H1 (cell line): ENCODE measurements around the gene ISM1. TPM values are rescaled to one million over a fixed set of nuclear protein-coding genes. Genes with fewer than 3 reads are reported as not detected.
A peak's percentile ranks its signal among the peaks of the same experiment; 100 is the strongest.

ENCODE experiments used
- ATF2 ChIP-seq: IDR thresholded peaks from 2 replicates; pipeline ENCODE4 v1.6.1; 2012; ENCODE audit warnings: low read length, inconsistent platforms
- ATF3 ChIP-seq: IDR thresholded peaks from 2 replicates; pipeline ENCODE4 v1.6.1; 2011; ENCODE audit warnings: low read depth, mild to moderate bottlenecking, low read length; ENCODE audit not compliant: insufficient read depth
- BCL11A ChIP-seq, 2 experiments: IDR thresholded peaks; one replicate each; pipeline ENCODE4 v1.6.1; 2011; ENCODE audit warnings: low read depth in 2 of 2, low read length in 2 of 2, mild to moderate bottlenecking in 2 of 2
- CHD1 ChIP-seq: IDR thresholded peaks from 2 replicates; pipeline ENCODE4 v1.6.1; 2012; ENCODE audit warnings: low read depth, low read length, improper control_type of control experiment
- CREB1 ChIP-seq: IDR thresholded peaks from 2 replicates; pipeline ENCODE4 v1.6.1; 2012; ENCODE audit warnings: inconsistent platforms
- EGR1 ChIP-seq: IDR thresholded peaks from 2 replicates; pipeline ENCODE4 v1.6.1; 2011; ENCODE audit warnings: low read depth, low read length, borderline replicate concordance
- EZH2 ChIP-seq: fragments of 200-600 bp; sonication (generic); IDR thresholded peaks from 2 replicates; pipeline ENCODE4 v1.7.1; 2012; ENCODE audit warnings: low read depth, mild to moderate bottlenecking, moderate library complexity, low read length, inconsistent platforms; ENCODE audit not compliant: severe bottlenecking
- HDAC2 ChIP-seq, 2 experiments: fragments of 300-600 bp in 1 of 2; sonication (generic) in 1 of 2; IDR thresholded peaks; 2 replicates each; pipeline ENCODE4 v1.6.1; 2011 to 2012; ENCODE audit warnings: low read depth in 2 of 2, low read length in 2 of 2, mild to moderate bottlenecking in 2 of 2, moderate library complexity in 2 of 2, borderline replicate concordance in 1 of 2, inconsistent platforms in 1 of 2
- HDAC6 ChIP-seq: IDR thresholded peaks from one replicate; pipeline ENCODE4 v1.7.1; 2012; ENCODE audit warnings: low read depth, mild to moderate bottlenecking, inconsistent platforms, low read length, moderate library complexity
- JUN ChIP-seq: IDR thresholded peaks from 2 replicates; pipeline ENCODE4 v1.6.1; 2011; ENCODE audit warnings: low read depth, mild to moderate bottlenecking, improper control_type of control experiment, low read length
- KDM4A ChIP-seq: IDR thresholded peaks from one replicate; pipeline ENCODE4 v1.7.1; 2012; ENCODE audit warnings: low read depth, mild to moderate bottlenecking, moderate library complexity, low read length, inconsistent platforms; ENCODE audit not compliant: severe bottlenecking
- NANOG ChIP-seq: IDR thresholded peaks from 2 replicates; pipeline ENCODE4 v1.6.1; 2011; ENCODE audit warnings: low read length, low read depth, mild to moderate bottlenecking, inconsistent platforms; ENCODE audit not compliant: insufficient read depth, poor library complexity, severe bottlenecking
- RAD21 ChIP-seq, 2 experiments: IDR thresholded peaks in 1 of 2; conservative IDR thresholded peaks in 1 of 2; 2 replicates each; pipeline ENCODE4 v1.6.1; 2011; ENCODE audit warnings: low read depth in 2 of 2, low read length in 2 of 2, improper control_type of control experiment in 1 of 2, inconsistent platforms in 1 of 2, mild to moderate bottlenecking in 1 of 2, moderate library complexity in 1 of 2
- RFX5 ChIP-seq: IDR thresholded peaks from 2 replicates; pipeline ENCODE4 v1.6.1; 2011; ENCODE audit warnings: low read depth, low read length, improper control_type of control experiment, borderline replicate concordance
- SIRT6 ChIP-seq: IDR thresholded peaks from one replicate; pipeline ENCODE4 v1.7.1; 2012; ENCODE audit warnings: low read length, inconsistent platforms
- SP1 ChIP-seq: IDR thresholded peaks from 2 replicates; pipeline ENCODE4 v1.6.1; 2011; ENCODE audit warnings: low read depth, low read length
- SUZ12 ChIP-seq: fragments of 200-600 bp; sonication (generic); IDR thresholded peaks from 2 replicates; pipeline ENCODE4 v1.6.1; 2012; ENCODE audit warnings: mild to moderate bottlenecking, inconsistent platforms, low read length, moderate library complexity, mixed read lengths
- TBP ChIP-seq: IDR thresholded peaks from 2 replicates; pipeline ENCODE4 v1.6.1; 2011; ENCODE audit warnings: low read depth, low read length, improper control_type of control experiment
- TCF12 ChIP-seq: IDR thresholded peaks from 2 replicates; pipeline ENCODE4 v1.6.1; 2011; ENCODE audit warnings: low read depth, mild to moderate bottlenecking, low read length
- ZNF274 ChIP-seq: IDR thresholded peaks from 2 replicates; pipeline ENCODE4 v1.7.0; 2012; ENCODE audit warnings: low read length, borderline replicate concordance; ENCODE audit errors: extremely low read depth
- polyA plus RNA-seq, 7 experiments: library from polyadenylated mRNA; depleted of rRNA in 3 of 7; stranded (reverse) in 5 of 7; unstranded in 2 of 7; fragments of >200 nt in 5 of 7; fragments of 200-250 nt in 2 of 7; gene quantifications; 1 replicate in 5 of 7; 2 replicates in 1 of 7; 4 replicates in 1 of 7; pipeline versions ENCODE4 v1.2.1 to v1.2.3, GENCODE V29; 2011 to 2013; ENCODE audit warnings: missing spikeins in 2 of 7, mixed read lengths in 2 of 7
- total RNA-seq: library from RNA; stranded (reverse); fragmentation: NEBNext Ultra II Directional; extraction: Animal tissue kit (Norgen Biotek cat#: 25700); gene quantifications from 2 replicates; pipeline ENCODE4 v1.2.1, GENCODE V29; 2021

Gene ISM1
- total and polyA plus RNA-seq, 2 of the 8 experiments (the other 6 are each of a cell fraction or from before 2014, with no cell fraction given): 0.62 to 0.97 TPM

GRCh38 chr20:13219327-13220193 lies 1.5 kb upstream of the ISM1 start (continued):
- TF ChIP-seq ATF2 (no peak), SUZ12 (no peak), NANOG (no peak), TCF12 (no peak), ZNF274 (no peak), ATF3 (no peak), HDAC2 (IDR thresholded peaks at IDR 0.05; ENCODE audit: borderline replicate concordance in 1 of 2, low read depth in 2 of 2, low read length in 2 of 2) (0 out of 4 replicates have a peak, but pooled peaks of 1 of the 2 experiments have one; percentile 13), HDAC6 (no peak), SIRT6 (no peak), CHD1 (no peak), EGR1 (no peak), BCL11A (IDR thresholded peaks at IDR 0.05; ENCODE audit: low read depth in 2 of 2, low read length in 2 of 2) (no peak), CREB1 (no peak), JUN (no peak), KDM4A (peak; percentile 36), SP1 (no peak), TBP (no peak), EZH2 (peak; percentile 62), RAD21 (IDR thresholded peaks at IDR 0.05 in 1 of 2, conservative IDR thresholded peaks at IDR 0.05 in 1 of 2; ENCODE audit: low read depth in 2 of 2, low read length in 2 of 2) (no peak), RFX5 (no peak)
